Measurements from ENCODE around the gene SPATC1L. TPM values are rescaled to one million over a fixed set of nuclear protein-coding genes. Genes with fewer than 3 reads are reported as not detected.
A peak's percentile ranks its signal among the peaks of the same experiment; 100 is the strongest.
"Not testable (repeated sequence)": the region's sequence is repeated elsewhere in the genome, so short reads cannot be mapped to it uniquely, and the experiment has no call there.

Gene SPATC1L
- total RNA-seq, 1 donor from 2014 or later, result 58.7 TPM

DNA sequence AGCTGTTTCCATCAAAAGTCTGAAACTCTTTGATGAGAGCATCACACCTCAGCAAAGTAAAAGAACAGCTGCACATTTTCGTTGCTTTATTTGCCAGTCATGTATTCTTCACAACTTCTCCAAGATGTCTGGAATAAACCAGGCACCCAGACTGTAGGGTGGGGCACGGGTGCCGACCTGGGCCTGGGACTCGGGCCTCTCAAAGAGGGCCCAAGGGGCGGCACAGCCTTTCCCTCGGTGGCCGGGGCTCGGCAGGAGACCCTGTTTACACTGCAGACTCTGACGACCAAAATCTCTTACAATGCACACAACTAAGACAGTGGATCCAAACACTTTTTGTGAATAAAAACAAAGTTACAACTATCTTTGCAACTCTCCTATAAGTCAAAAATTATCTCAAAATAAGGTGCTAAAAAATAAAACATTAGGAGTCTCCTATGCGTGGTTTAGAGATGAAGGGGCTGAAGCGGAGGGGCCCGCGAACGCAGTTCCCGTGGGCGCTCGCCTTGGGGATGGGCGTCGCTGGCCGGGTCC is 43.6 kb upstream of the SPATC1L start:
- TF ChIP-seq, protein P1, sequence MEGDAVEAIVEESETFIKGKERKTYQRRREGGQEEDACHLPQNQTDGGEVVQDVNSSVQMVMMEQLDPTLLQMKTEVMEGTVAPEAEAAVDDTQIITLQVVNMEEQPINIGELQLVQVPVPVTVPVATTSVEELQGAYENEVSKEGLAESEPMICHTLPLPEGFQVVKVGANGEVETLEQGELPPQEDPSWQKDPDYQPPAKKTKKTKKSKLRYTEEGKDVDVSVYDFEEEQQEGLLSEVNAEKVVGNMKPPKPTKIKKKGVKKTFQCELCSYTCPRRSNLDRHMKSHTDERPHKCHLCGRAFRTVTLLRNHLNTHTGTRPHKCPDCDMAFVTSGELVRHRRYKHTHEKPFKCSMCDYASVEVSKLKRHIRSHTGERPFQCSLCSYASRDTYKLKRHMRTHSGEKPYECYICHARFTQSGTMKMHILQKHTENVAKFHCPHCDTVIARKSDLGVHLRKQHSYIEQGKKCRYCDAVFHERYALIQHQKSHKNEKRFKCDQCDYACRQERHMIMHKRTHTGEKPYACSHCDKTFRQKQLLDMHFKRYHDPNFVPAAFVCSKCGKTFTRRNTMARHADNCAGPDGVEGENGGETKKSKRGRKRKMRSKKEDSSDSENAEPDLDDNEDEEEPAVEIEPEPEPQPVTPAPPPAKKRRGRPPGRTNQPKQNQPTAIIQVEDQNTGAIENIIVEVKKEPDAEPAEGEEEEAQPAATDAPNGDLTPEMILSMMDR (IDR thresholded peaks at IDR 0.05; ENCODE audit: partially characterized antibody, unreplicated experiment), result no peak
- Mint-ChIP-seq H3K36me3 (ENCODE audit: unreplicated experiment) (peaks cover 20% of the 10 kb centered on the region), H3K4me3 (ENCODE audit: unreplicated experiment) (peak overlapping the region; percentile 94), H3K4me1 (ENCODE audit: low read depth, unreplicated experiment) (peaks cover 22% of the 10 kb centered on the region), H3K27ac (ENCODE audit: unreplicated experiment) (peak overlapping the region; percentile 71), H3K27me3 (ENCODE audit: unreplicated experiment) (peaks cover 11% of the 10 kb centered on the region), H3K9me3 (ENCODE audit: unreplicated experiment) (peaks cover 13% of the 10 kb centered on the region)
- no peak for DNase-seq

DNA sequence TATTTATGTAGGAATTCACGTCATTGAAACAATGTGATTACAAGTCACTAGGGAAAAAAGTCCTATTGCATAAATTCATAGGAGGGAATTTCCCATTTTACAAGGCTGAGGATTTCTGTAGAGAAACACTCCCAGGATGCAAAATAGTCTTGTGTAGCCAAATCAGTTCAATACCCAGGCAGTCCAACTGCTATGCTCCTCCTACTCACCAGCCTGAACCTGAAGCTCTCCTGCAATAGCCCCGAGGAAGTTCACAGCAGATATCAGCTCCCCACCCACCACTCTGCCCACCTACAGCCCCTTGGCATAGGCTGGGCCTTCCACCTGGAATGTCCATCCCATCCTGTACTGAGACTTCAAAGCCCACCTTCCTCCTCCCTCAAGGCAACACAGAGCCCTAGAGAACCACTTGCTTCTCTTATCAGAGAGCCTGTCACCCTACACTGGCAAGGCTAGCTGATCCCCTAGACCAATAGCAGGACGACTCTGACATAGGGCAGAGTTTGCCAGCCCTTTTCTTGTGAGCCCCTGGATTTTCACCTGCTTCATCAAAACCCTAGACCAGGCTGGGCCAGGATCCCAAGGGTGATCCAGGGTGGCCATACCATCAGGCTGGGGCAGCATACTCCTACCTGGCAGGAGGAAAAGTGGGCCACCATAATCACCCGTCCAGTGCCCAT is 42.8 kb upstream of the SPATC1L start:
- Mint-ChIP-seq H3K27ac (ENCODE audit: unreplicated experiment) (peak overlapping the region; percentile 71), H3K4me1 (ENCODE audit: low read depth, unreplicated experiment) (peaks cover 31% of the 10 kb centered on the region)
- DNase-seq, result no peak

GRCh38 chr21:46226146-46226545 is 41.9 kb upstream of the SPATC1L start:
- TF ChIP-seq, protein P1 (IDR thresholded peaks at IDR 0.05; ENCODE audit: partially characterized antibody, unreplicated experiment), result no peak
- Mint-ChIP-seq H3K36me3 (ENCODE audit: unreplicated experiment) (peaks cover 3% of the 10 kb centered on the region), H3K9me3 (ENCODE audit: unreplicated experiment) (peaks cover 4% of the 10 kb centered on the region), H3K27me3 (ENCODE audit: unreplicated experiment) (peaks cover 14% of the 10 kb centered on the region), H3K27ac (ENCODE audit: unreplicated experiment) (peak overlapping the region; percentile 76), H3K4me1 (ENCODE audit: low read depth, unreplicated experiment) (peaks cover 35% of the 10 kb centered on the region), H3K4me3 (ENCODE audit: unreplicated experiment) (peak overlapping the region; percentile 94)
- DNase-seq, result no peak

More for the DNA sequence above, 42.8 kb upstream of the SPATC1L start:
- TF ChIP-seq, protein P1 (IDR thresholded peaks at IDR 0.05; ENCODE audit: partially characterized antibody, unreplicated experiment), result no peak
- Mint-ChIP-seq H3K4me3 (ENCODE audit: unreplicated experiment) (peak overlapping the region; percentile 94), H3K36me3 (ENCODE audit: unreplicated experiment) (peaks cover 12% of the 10 kb centered on the region), H3K27me3 (ENCODE audit: unreplicated experiment) (peaks cover 12% of the 10 kb centered on the region), H3K9me3 (ENCODE audit: unreplicated experiment) (peaks cover 8% of the 10 kb centered on the region)

DNA sequence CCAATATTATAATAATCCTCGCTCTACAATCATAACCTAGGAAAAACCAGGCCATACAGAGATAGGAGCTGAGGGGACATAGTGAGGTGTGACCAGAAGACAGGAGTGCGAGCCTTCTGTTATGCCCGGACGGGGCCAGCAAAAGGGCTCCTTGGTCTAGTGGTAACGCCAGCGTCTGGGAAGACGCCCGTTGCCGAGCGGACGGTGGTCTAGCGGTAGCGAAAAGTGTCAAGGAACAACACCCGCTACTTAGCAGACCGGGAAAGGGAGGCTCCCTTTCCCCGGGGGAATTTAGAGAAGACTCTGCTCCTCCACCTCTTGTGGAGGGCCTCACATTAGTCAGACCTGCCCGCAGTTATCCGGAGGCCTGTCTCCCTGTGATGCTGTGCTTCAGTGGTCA is 39.4 kb upstream of the SPATC1L start:
- H3K27ac Mint-ChIP-seq (ENCODE audit: unreplicated experiment); H3K9me3 Mint-ChIP-seq (ENCODE audit: unreplicated experiment); DNase-seq; H3K36me3 Mint-ChIP-seq (ENCODE audit: unreplicated experiment): not testable (repeated sequence)
- Mint-ChIP-seq H3K4me1 (ENCODE audit: low read depth, unreplicated experiment) (peaks cover 43% of the 10 kb centered on the region), H3K4me3 (ENCODE audit: unreplicated experiment) (peak overlapping the region; percentile 81), H3K27me3 (ENCODE audit: unreplicated experiment) (peaks cover 20% of the 10 kb centered on the region)

DNA sequence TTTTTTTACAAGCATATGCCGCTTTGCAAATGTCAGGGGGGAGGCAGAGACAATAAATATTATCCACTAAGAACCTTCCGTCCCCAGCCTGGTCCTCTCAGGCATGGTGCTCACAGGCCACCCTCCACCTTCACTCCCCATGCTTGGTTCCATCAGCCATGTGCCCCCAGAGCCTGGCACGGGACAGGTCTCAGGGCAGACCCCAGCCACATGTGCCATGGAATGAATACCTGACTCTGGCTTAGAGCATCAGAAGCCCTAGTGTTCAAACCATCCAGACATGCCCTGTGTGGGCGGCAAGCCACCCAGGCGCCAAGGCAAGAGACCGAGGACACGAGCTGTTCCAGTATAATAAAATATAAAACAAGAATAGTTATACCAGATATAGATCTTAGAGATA is 39.0 kb upstream of the SPATC1L start:
- TF ChIP-seq, protein P1 (IDR thresholded peaks at IDR 0.05; ENCODE audit: partially characterized antibody, unreplicated experiment), result no peak
- DNase-seq, result no peak
- peaks cover 43% of the 10 kb centered on the region for H3K4me1 Mint-ChIP-seq (ENCODE audit: low read depth, unreplicated experiment)

More for the DNA sequence above, 39.0 kb upstream of the SPATC1L start:
- Mint-ChIP-seq H3K27me3 (ENCODE audit: unreplicated experiment) (peaks cover 21% of the 10 kb centered on the region), H3K36me3 (ENCODE audit: unreplicated experiment) (peaks cover 8% of the 10 kb centered on the region), H3K27ac (ENCODE audit: unreplicated experiment) (peak overlapping the region; percentile 59), H3K9me3 (ENCODE audit: unreplicated experiment) (peaks cover 3% of the 10 kb centered on the region), H3K4me3 (ENCODE audit: unreplicated experiment) (no peak overlapping the region)

Data from glutamatergic neuron (in vitro differentiated cells).